ENCODE data around the gene FLT1.

The FLT1 gene, protein sequence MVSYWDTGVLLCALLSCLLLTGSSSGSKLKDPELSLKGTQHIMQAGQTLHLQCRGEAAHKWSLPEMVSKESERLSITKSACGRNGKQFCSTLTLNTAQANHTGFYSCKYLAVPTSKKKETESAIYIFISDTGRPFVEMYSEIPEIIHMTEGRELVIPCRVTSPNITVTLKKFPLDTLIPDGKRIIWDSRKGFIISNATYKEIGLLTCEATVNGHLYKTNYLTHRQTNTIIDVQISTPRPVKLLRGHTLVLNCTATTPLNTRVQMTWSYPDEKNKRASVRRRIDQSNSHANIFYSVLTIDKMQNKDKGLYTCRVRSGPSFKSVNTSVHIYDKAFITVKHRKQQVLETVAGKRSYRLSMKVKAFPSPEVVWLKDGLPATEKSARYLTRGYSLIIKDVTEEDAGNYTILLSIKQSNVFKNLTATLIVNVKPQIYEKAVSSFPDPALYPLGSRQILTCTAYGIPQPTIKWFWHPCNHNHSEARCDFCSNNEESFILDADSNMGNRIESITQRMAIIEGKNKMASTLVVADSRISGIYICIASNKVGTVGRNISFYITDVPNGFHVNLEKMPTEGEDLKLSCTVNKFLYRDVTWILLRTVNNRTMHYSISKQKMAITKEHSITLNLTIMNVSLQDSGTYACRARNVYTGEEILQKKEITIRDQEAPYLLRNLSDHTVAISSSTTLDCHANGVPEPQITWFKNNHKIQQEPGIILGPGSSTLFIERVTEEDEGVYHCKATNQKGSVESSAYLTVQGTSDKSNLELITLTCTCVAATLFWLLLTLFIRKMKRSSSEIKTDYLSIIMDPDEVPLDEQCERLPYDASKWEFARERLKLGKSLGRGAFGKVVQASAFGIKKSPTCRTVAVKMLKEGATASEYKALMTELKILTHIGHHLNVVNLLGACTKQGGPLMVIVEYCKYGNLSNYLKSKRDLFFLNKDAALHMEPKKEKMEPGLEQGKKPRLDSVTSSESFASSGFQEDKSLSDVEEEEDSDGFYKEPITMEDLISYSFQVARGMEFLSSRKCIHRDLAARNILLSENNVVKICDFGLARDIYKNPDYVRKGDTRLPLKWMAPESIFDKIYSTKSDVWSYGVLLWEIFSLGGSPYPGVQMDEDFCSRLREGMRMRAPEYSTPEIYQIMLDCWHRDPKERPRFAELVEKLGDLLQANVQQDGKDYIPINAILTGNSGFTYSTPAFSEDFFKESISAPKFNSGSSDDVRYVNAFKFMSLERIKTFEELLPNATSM (N-terminal part only)

GRCh38 chr13:28494778-28495537, at the start of gene FLT1:
Gene FLT1 (minus strand): TSS chr13:28495128. CDS start chr13:28494843, 285 bp downstream.
- DNase-seq: no peak

DNA sequence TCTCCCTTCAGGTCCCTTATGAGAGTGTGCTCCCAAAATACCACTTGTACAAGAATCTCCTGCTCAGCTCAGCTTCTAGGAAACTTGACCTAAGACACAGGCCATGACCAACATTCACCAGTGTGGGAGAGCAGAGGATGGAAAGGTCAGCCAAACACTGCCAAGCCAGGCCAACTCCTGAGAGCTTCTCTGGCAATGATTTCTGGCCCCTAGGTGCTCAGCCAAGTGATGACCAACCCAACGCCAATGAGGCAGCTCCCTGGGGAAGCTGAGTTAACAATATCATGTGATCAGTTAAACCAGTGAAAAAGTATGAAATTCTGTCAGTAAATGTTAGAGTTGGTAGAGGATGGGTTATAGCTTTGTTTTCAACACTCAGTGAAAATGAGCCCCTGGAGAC, 49.1 kb upstream of the FLT1 start:
- DNase-seq: no peak

DNA sequence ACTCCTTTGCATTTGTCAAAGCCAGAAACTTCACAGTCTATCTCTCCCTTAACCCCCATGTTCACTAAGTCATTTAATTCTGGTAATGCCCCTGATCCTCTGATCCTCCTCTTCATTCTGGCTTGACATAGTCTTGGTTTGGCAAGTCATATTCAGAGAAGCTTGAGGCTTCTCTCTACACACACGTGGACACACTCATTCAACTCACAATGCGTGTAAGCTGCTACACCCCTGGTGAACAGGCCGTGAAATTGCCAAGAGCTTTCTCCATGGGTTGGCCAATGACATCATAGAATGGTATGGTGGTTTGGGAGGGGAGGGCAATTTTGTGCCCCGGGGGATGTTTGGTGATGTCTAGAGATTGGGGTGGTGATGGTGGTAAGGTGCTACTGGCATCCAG, 47.9 kb upstream of the FLT1 start:
- DNase-seq: no peak

DNA sequence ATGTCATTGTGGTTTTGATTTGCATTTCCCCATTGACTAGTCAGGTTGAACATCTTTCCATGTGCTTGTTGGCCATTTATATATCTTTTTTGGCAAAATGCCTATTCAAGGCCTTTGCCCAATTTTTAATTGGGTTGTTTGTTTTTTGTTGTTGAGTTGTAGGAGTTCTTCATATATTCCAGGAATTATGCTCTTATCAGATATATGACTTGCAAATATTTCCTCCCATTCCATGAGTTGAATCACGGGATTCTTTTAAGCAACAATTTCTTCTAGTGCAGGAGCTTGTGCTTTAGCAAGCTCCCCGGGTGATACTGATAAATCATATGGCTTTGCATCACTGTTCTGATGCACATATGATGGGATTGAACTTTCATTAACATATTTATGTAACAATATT, 47.0 kb upstream of the FLT1 start:
- DNase-seq: no peak

GRCh38 chr13:28540612-28541011, 45.7 kb upstream of the FLT1 start:
- DNase-seq: no peak

DNA sequence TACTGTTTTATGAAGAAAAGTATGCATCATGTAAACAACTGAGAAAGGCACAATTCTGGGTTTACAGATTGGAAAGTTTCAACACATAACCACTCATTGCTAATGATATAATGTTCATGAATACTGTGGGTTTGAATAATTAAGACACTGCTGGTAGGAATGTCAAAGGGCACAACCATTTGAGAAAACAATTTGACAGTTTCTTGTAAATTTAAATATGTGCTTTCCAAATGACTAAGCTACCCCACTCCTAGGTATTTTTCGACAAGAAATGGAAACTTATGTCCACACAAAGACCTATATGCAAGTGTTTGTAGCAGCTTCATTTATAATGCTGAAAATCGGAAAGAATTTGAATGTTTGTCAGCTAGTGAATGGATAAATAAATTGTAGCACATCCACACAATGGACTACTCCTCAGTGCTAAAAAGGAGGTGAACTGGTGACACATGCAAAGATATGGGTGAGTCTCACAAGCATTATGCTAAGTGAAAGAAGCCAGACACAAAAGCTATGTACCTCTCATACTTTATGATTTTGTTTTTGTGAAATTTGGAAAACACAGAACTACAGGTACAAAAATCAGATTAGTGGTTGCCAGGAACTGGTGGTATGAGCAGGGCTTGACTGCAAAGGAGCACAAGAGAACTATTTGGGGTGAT, 44.8 kb upstream of the FLT1 start:
- no peak for DNase-seq

DNA sequence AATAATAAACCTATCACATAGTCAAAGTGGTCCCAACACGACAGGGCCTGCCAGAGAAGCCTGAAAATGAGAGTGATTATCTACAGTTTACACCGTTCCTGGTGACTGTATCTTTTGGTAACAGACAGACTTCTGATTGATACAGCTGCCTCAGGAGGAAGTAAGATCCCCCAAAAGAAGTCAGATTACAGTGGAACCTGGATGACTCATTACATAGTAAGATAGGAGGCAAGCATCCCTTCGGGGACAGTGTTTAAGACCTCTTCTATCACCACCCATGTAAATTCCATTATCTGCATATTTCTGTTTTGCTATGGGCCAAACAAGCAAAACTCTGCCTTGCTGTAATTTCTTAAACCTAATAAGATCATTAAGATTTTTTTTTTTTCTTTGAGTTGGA, 44.0 kb upstream of the FLT1 start:
- no peak for DNase-seq

DNA sequence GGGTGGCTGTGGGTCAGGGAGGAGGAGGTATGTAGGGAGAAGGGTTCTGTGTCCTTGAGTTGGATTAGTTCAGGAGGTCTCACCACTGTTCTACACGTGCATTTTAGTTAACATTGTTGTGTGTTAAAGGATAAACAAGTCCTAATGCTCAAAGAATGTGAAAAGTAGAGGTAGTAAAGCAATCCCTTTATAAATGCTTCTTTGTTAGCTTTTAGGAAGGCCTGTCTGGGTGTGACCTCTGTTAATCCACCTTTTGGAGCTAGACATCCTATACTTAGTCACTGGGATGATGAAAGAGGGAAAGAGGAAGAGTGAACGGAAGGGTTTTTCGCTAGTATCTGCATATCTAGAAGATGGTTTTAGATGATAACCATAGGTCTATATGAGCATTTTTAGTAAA, 42.2 kb upstream of the FLT1 start:
- DNase-seq: no peak

DNA sequence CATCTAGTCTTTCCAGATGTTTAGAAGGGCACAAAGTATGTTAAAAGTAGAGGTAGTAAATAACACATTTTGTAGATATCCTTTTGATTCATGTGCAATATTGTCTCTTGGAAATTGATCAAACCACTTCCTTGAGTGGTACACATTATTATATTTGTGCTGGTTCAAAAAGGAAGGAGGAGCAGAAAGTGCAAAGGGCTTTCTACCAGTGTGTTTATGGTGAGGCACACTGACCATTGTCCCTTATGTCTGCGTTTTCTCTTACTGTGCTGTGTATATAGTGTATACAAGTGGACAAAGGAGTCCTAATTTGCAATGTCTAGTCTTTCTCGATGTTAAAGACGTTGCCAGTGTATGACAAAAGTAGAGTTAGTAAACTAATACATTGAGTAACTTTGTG, 41.4 kb upstream of the FLT1 start:
- no peak for DNase-seq

- DNase-seq: no peak
Measured at GRCh38 chr13:28535734-28536133, 40.8 kb upstream of the FLT1 start.

- DNase-seq: no peak
Measured at GRCh38 chr13:28534801-28535200, 39.9 kb upstream of the FLT1 start.

GRCh38 chr13:28534210-28534609, 39.3 kb upstream of the FLT1 start:
- DNase-seq: no peak

GRCh38 chr13:28533441-28534166, 38.7 kb upstream of the FLT1 start:
- no peak for DNase-seq

DNA sequence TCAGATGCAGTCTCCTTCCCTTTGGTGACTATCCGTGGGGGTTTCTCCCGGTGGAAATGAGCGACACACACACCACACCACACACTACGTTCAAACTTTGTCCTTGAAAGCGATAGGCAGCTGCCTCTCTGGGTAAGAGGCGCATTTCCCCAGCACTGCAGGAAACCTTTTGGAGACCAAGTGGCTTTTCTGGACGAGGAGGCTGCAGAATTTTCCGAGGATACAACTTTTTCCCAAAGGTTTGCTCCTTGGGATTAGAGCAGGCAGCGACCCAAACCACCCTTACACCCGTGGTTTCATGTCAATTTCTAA, 38.2 kb upstream of the FLT1 start:
- no peak for DNase-seq

DNA sequence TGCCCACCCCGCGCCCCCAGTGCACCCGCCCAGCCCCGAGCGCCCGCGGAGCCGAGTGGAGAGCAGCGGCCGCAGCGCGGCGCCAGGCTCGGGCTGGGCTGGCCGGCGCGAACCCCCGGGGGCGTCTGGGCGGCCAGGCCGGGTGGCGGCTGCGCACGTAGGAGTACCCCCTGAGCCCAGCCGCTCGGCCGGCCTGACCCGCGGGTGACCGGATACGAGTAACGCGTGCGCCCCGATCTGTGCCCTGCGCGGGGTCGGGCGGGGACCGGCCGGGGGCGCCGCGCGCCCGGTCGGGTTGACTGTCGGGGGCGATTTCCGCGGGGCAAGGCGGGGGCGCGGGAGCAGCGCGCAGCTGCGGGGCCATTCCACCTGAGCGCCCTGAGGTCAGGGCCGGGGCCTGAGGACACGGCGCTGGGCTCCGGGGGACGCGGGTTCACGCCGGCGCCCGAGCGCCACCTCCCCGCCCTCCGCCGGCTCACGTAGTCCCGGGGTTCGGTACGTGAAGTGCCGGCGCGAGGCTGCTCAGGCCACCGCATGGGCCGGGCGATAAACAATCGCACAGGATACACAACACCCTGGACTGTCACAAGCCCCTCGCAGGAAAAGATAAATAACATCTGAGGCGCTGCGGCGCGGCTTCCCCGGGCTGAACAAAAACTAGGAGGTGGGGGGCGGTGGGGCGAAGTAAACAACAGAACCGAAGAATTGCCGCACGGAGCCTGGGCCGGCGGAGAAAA, 37.6 kb upstream of the FLT1 start:
- no peak for DNase-seq

GRCh38 chr13:28531845-28532387, 37.0 kb upstream of the FLT1 start:
- no peak for DNase-seq

GRCh38 chr13:28531077-28531844, 36.3 kb upstream of the FLT1 start:
- DNase-seq: no peak

DNA sequence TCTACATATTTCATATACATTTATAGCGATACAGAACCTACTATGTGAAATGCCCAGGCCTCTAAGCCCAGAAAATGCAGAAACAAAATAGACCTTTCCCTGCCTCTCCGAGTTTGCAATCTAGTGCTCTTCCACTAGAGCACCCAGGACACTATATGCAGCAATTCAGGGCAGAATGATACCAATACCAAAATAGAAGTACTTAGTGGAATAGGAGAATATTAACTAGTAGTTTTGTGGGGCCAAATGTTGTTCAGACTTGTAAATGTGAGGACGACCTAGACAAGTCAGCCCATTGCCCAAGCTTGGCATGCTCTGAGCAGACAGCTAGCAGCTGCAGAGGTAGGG, 35.8 kb upstream of the FLT1 start:
- DNase-seq: no peak

DNA sequence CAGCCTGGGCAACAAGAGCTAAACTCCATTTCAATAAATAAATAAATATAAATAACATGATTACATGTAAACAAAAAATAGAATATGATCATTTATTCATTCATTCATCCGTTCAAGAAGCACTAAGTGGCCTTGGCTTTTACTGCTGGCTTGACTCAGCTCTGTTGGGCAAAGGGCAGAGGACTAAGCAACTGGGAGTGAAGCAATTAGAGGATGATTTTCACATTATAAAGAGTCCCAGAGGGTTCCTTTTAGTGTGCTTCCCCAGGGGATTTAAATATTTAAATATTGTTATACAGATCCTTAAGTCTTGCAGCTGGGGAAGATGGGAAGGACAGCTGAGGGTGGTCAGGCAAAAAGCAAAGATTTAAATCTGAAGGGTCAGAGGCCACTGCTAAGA, 34.9 kb upstream of the FLT1 start:
- DNase-seq: no peak

DNA sequence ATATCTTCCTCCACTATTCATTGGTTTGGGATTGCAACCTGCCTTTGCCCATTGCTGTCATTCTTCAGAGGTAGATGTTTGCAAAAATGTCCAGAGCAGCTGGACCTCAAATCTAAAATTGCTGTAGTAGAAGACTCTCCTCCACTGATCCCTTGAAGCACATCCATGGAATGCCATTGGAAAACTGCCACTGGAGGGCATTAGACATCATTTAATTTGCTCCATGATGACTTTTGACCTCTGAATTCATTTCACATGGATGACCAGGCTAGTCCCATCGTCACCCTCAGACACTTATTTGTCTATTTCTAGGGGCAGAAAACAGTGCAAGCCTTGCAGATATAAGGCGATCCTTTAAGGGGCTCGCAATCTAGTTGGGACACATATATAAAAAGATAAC, 33.9 kb upstream of the FLT1 start:
- no peak for DNase-seq

All from activated CD4-positive, alpha-beta T cell treated with anti-CD3 and anti-CD28 coated beads for 1 hour (primary cell).